Stomach (tissue), 9 donors: ENCODE measurements around the gene MMAA. TPM values are rescaled to one million over a fixed set of nuclear protein-coding genes. Genes with fewer than 3 reads are reported as not detected.

ENCODE experiments used
- DNase-seq, 2 donors: peaks; one replicate each; pipeline versions ENCODE4 v3.0.0 to v3.0.0-alpha.2; 2013 to 2019
- H3K27ac ChIP-seq, 5 donors: fragments of 200-600 bp in 4 of 5; sonication (generic) in 4 of 5; one replicate each; pipeline ENCODE4 v1.5.1; 2013 to 2019; ENCODE audit warnings: mild to moderate bottlenecking in 1 of 5, moderate library complexity in 1 of 5
- H3K27me3 ChIP-seq, 3 donors: fragments of 200-600 bp; sonication (generic); one replicate each; pipeline ENCODE4 v1.5.1; 2017 to 2019; ENCODE audit warnings: mixed run types in 1 of 3
- H3K36me3 ChIP-seq, 4 donors: fragments of 200-600 bp; sonication (generic); 1 replicate in 3 of 4; 2 replicates in 1 of 4; pipeline ENCODE4 v1.5.1; 2016 to 2019
- H3K4me1 ChIP-seq, 4 donors: fragments of 200-600 bp; sonication (generic); one replicate each; pipeline ENCODE4 v1.5.1; 2016 to 2019
- H3K4me3 ChIP-seq, 4 donors: fragments of 200-600 bp; sonication (generic) in 3 of 4; one replicate each; pipeline ENCODE4 v1.5.1; 2016 to 2019; ENCODE audit warnings: mild to moderate bottlenecking in 1 of 4
- H3K9me3 ChIP-seq, 4 donors: fragments of 200-600 bp; sonication (generic); one replicate each; pipeline ENCODE4 v1.5.1; 2016 to 2019
- CTCF ChIP-seq, 7 experiments: fragments of 450-650 bp in 4 of 7; fragments of 200-600 bp in 3 of 7; sonication (generic) in 3 of 7; IDR thresholded peaks; one replicate each; pipeline ENCODE4 v1.5.1; 2016 to 2019; ENCODE audit warnings: antibody characterized with exemption in 7 of 7, control low read depth in 2 of 7, mild to moderate bottlenecking in 1 of 7
- EP300 ChIP-seq: sonication (generic); formaldehyde crosslinking; IDR thresholded peaks from one replicate; pipeline ENCODE4 v1.6.1; 2017; ENCODE audit warnings: antibody characterized with exemption
- POLR2A ChIP-seq, 4 donors: fragments of 450-650 bp; IDR thresholded peaks; one replicate each; pipeline ENCODE4 v1.6.1; 2016; ENCODE audit warnings: antibody characterized with exemption in 4 of 4, control low read depth in 2 of 4, mild to moderate bottlenecking in 1 of 4, moderate library complexity in 1 of 4
- POLR2AphosphoS5 ChIP-seq, 3 donors: sonication (generic); formaldehyde crosslinking; IDR thresholded peaks; one replicate each; pipeline ENCODE4 v1.6.1; 2016; ENCODE audit warnings: antibody characterized with exemption in 3 of 3
- WGBS, 5 donors: extraction: QIAGEN DNeasy Blood & Tissue Kit in 3 of 5; methylation state at CpG; one replicate each; pipeline versions ENCODE4 v1.1.5 to v1.1.7; 2013 to 2018; 5-methylcytosine and 5-hydroxymethylcytosine counted together
- intact Hi-C: fragments of 100-400 bp; cut with DNase I; formaldehyde crosslinking; loops from one replicate; pipeline ENCODE4 v1.15.1; 2023; ENCODE audit warnings: low total_unique reads
- polyA plus RNA-seq, 3 donors: library from polyadenylated mRNA; stranded (reverse); fragments of 200-250 nt; gene quantifications; one replicate each; pipeline ENCODE4 v1.2.3, GENCODE V29; 2013
- total RNA-seq, 5 donors: library from RNA; depleted of rRNA; stranded (reverse); fragments of >200 nt; gene quantifications; one replicate each; pipeline versions ENCODE4 v1.1.0 to v1.2.3, GENCODE V29; 2014 to 2016
- donor health status: healthy with polysubstance abuse.
- donor health status: Bipolar disorder and iron deficiency.
- donor health status: healthy.

MMAA gene
- total and polyA plus RNA-seq, 8 donors: 0.29 to 13.2 (median 6.2) TPM

GRCh38 chr4:145605941-145606340 is 13.2 kb upstream of the MMAA start:
- Histone ChIP-seq H3K9me3 (peaks cover 0 to 4% (median 0%) of the 10 kb centered on the region in 4 donors), H3K4me1 (no peaks in the 10 kb centered on the region), H3K27me3 (no peaks in the 10 kb centered on the region), H3K27ac (no peak overlapping the region), H3K36me3 (no peaks in the 10 kb centered on the region), H3K4me3 (no peak overlapping the region)
- TF ChIP-seq POLR2AphosphoS5 (IDR thresholded peaks at IDR 0.05): no peak
- TF ChIP-seq EP300: no peak
- TF ChIP-seq CTCF (IDR thresholded peaks at IDR 0.05): no peak
- no peak for TF ChIP-seq POLR2A (IDR thresholded peaks at IDR 0.05)
- no peak for DNase-seq
- intact Hi-C loops: no loop called here

- TF ChIP-seq EP300 (no peak), CTCF (IDR thresholded peaks at IDR 0.05) (peak in 5 of 7 experiments; percentile 56 to 74 (median 72)), POLR2A (IDR thresholded peaks at IDR 0.05) (no peak), POLR2AphosphoS5 (IDR thresholded peaks at IDR 0.05) (peak in 1 of 3 donors; percentile 34)
- Histone ChIP-seq H3K36me3 (no peaks in the 10 kb centered on the region), H3K4me3 (no peak overlapping the region), H3K9me3 (peaks cover 0 to 4% (median 0%) of the 10 kb centered on the region in 4 donors), H3K27me3 (no peaks in the 10 kb centered on the region), H3K4me1 (no peaks in the 10 kb centered on the region), H3K27ac (no peak overlapping the region)
- 42 to 63% (median 58%) methylated on average over 4 of the region's 4 CpGs for WGBS, 5 donors
- DNase-seq: peak; percentile 73 to 89
- intact Hi-C loops: loop anchor here (5.0 kb wide), 1 partner anchor 382 kb away; no protein-coding TSS in a partner anchor
Observed at GRCh38 chr4:145609481-145610427, 9.4 kb upstream of the MMAA start.

GRCh38 chr4:145613566-145614232 is 5.5 kb upstream of the MMAA start:
- TF ChIP-seq EP300 (no peak), CTCF (IDR thresholded peaks at IDR 0.05) (no peak), POLR2A (IDR thresholded peaks at IDR 0.05) (no peak), POLR2AphosphoS5 (IDR thresholded peaks at IDR 0.05) (no peak)
- intact Hi-C loops: loop anchor here (5.0 kb wide), 1 partner anchor 386 kb away; no protein-coding TSS in a partner anchor
- H3K36me3 ChIP-seq: no peaks in the 10 kb centered on the region
- WGBS, 5 donors: 64 to 75% (median 70%) methylated on average over 5 of the region's 5 CpGs
- H3K4me3 ChIP-seq: no peak overlapping the region
- no peak for DNase-seq
- no peak overlapping the region for H3K27ac ChIP-seq
- H3K9me3 ChIP-seq: no peaks in the 10 kb centered on the region
- H3K27me3 ChIP-seq: no peaks in the 10 kb centered on the region
- H3K4me1 ChIP-seq: peaks cover 0 to 25% (median 10%) of the 10 kb centered on the region in 4 donors

GRCh38 chr4:145614233-145614610 is 5.0 kb upstream of the MMAA start:
- intact Hi-C loops: loop anchor here (5.0 kb wide), 1 partner anchor 387 kb away; no protein-coding TSS in a partner anchor

More at GRCh38 chr4:145614233-145614610, 5.0 kb upstream of the MMAA start:
- Histone ChIP-seq H3K4me1 (peaks cover 0 to 25% (median 10%) of the 10 kb centered on the region in 4 donors), H3K4me3 (no peak overlapping the region), H3K36me3 (no peaks in the 10 kb centered on the region), H3K27me3 (no peaks in the 10 kb centered on the region), H3K27ac (no peak overlapping the region), H3K9me3 (no peaks in the 10 kb centered on the region)
- no peak for DNase-seq
- WGBS, 5 donors: 71 to 88% (median 84%) methylated on average over 2 of the region's 2 CpGs
- TF ChIP-seq CTCF (IDR thresholded peaks at IDR 0.05) (no peak), POLR2A (IDR thresholded peaks at IDR 0.05) (no peak), POLR2AphosphoS5 (IDR thresholded peaks at IDR 0.05) (no peak), EP300 (no peak)
